ENCODE results near the gene SPOP. TPM values are rescaled to one million over a fixed set of nuclear protein-coding genes. Genes with fewer than 3 reads are reported as not detected.

The SPOP gene
- total RNA-seq, 1 experiment from 2014 or later = 200 TPM

DNA sequence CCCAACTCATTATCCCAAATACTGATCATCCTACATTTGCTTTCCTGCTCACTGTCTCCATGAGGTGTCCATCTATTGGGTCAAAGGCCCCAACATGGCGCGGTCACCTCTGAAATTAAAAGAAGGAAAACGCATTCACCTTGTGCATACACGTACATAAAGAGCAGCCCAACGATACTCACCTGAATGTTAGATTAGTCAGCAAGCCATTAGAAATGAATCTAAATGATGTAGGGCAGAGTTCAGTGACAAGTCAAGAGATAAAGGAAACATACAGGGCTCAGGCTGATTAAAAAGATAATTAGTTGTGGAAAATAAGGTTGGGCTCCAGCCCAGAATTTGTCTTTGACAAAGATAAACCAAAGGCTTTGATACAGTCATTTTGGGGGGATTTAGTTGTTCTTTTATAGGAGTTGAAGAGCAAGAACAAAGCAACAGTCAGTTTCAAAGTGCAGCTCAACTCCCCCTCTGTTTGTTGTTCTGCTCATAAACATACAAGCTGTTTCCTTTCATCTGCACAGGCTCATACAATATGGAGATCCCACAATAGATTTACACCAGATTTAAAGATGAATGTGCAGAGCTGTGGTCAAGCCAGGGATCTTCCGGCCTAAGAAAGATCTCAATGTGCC is 81.2 kb downstream of the SPOP start:
- in situ Hi-C loops (cut with HindIII; ENCODE audit: low sequenced_read_pairs) = no loop called here
- DNase-seq (ENCODE audit: low spot score) = no peak

DNA sequence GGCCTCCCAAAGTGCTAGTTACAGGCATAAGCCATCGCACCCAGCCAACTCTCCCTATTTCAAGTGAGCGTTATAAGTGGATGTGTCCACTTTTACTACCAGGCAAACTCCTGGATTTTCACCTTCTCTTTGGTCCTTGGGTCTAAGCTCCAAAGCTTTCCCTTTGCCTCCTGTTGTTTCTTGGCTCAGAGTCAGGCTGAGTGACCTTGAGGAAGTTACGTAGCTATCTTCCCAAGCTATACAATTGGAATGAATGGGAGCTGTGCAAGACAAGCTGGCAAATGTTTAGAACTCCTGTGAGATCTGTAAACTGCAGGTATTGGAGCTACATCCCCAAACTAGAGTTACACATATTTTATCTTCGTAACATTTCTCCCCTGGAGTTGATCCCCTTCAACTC is 81.9 kb downstream of the SPOP start:
- DNase-seq (ENCODE audit: low spot score) = no peak
- in situ Hi-C loops (cut with HindIII; ENCODE audit: low sequenced_read_pairs) = no loop called here

DNA sequence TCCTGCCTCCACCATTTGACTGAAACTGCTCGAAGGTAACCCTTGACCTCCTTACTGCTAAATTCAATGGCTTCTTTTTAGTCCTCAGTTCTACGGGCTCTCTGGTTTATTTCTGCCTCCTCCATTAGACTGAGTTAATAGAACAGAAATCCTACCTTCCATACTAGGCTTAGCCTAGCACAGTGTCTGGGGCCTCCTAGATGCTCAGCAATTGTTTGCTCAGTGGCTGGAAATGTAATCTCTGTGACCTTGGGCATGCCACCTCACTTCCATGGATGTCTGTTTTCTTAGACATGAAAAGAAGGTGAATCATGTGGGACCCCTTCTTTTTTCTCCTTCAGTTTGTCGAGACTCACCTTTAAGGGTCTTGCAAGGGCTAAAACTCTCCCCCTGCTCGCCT is 82.6 kb downstream of the SPOP start:
- in situ Hi-C loops (cut with HindIII; ENCODE audit: low sequenced_read_pairs) = no loop called here
- DNase-seq (ENCODE audit: low spot score) = no peak

DNA sequence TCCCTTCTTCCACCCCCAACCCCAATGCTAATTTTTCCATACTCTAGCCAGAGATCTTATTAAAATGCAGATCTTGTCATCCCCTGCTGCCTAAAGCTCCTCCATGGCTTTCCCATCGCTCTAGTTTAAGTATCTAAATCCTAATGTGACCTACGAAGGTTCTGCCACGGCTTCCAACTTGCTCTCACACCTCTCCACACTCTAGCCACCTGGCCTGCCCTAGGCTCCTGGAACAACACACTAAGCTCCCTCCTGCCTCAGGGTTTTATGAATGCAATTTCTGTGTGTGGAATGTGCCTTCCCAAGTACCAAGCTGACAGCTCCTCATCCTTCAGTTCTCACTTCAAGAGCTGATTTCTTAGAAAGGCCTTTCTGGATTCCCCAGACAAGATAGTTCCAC is 85.6 kb downstream of the SPOP start:
- in situ Hi-C loops (cut with HindIII; ENCODE audit: low sequenced_read_pairs) = no loop called here

DNA sequence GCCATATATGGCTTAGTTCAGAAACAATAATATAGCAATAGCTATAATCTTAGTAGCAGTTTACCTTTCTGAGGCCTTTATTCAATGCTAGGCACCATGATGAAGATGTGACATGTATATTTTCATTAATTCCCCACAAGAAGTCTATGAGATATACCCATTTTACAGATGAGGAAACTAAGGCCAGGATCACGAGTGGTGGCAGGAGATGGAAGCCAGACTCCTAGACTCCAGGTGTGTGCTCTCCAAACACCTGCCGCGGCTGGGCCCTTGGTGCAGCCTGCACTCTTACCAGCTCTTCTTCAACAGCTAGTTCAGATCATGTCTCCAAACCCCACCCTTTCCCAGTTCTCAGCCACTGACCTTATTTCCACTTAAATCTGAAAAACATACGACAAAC is 87.0 kb downstream of the SPOP start:
- in situ Hi-C loops (cut with HindIII; ENCODE audit: low sequenced_read_pairs) = no loop called here
- no peak for DNase-seq (ENCODE audit: low spot score)

More for the DNA sequence above, 85.6 kb downstream of the SPOP start:
- no peak for DNase-seq (ENCODE audit: low spot score)

DNA sequence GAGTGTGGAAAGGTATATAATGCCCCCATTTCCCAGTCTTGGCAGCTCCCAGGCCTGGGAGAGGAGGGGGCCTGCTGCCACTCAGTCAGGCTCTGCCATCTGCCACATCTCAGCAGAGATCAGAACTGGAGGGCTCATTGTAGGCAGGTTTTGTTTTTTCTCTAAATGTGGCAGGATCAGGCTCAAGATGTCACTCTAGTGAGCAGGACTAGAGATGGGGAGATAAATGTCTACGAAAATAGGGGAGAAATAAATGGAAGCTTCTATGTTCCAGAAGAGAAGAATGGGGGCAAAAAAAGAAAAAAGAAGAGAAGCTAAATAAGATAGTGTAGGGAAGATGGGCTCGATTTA is 88.3 kb downstream of the SPOP start:
- in situ Hi-C loops (cut with HindIII; ENCODE audit: low sequenced_read_pairs) = no loop called here
- DNase-seq (ENCODE audit: low spot score) = peak; percentile 88

DNA sequence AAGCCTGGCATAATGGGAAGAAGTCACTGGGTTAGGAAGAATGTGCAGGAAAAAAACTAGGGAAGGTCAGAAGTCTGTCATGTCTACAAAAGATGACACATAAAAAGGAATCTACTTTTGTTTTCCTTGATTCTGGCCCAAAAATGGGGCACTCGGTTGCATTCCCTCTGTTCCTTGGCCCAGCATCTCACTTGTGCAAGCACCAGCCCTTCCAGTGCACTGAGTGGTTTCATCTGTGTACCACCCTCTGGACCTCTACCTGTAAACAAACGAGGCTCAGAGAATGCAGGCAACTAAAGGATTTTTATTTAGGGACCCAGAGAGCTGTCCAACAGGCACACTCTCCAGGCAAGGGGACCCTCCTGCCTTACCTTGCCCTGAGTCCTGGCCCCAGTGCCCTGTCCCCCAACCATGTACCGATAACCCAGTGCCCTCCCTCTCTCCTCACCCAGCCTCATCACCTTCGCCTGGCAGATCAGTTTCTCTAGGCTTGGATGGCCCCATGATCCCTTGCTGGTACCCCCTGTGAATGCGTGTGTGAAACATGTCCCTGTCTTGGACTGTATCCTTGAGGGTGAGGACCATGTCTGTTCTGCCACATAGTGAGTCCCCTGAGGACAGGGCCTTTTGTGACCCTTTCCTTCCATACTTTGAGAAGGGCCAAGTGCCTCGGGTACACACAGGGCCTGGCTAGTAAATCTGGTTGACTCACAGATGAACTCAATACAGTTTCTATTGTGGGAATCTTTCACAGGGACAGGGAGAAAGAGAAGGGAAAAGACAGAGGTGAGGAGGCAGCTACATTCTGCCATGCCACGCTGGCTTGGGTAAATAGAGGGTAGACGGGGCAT is 88.9 kb downstream of the SPOP start:
- peak; percentile 55 for DNase-seq (ENCODE audit: low spot score)
- in situ Hi-C loops (cut with HindIII; ENCODE audit: low sequenced_read_pairs) = no loop called here

DNA sequence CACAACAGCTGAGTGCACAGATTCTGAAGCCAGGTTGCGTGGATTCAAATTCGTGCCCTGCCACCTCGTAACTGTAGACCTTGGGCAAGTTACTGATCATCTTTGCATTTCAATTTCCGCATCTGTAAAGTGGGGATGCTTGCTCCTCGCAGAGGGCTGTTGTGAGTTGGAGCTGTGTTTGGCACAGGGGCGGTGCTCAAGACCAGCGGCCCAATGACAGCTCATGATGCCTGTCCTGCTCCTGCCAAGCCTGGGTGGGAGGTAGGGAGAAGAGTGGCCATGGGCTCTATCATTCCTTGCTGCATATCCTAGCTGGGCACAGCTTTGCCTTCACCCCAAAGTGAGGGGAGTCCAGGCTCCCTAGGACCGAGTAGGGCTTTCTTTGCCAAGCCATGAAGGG is 89.6 kb downstream of the SPOP start:
- in situ Hi-C loops (cut with HindIII; ENCODE audit: low sequenced_read_pairs) = no loop called here
- DNase-seq (ENCODE audit: low spot score) = no peak

DNA sequence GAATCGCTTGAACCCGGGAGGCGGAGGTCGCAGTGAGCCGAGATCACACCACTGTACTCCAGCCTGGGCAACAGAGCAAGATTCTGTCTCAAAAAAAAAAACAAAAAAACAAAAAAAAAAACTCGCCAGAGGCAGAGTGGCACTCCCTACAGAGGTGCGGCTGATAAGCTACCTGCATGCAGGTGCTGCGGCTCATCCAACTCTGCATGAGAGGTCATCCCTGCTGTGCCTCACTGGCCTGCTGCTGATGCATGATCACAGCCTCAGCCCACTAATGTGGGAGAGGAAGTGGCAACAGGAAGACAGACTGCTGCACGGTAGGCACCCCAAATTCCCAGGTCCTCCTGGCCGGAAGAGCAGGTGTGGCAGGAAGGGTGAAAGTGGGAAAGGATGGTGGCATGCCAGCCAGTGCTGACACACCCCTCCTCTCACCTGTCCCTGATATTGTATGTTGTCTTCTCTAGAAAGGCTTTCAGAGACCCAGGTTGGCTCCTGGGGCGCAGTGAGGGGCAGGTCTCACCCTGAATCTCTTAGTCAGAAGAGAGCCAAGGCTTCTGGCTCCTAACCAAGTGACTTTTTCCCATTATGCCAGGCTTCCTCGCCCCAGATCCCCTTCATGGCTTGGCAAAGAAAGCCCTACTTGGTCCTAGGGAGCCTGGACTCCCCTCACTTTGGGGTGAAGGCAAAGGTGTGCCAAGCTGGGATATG is 90.4 kb downstream of the SPOP start:
- in situ Hi-C loops (cut with HindIII; ENCODE audit: low sequenced_read_pairs) = no loop called here
- no peak for DNase-seq (ENCODE audit: low spot score)

DNA sequence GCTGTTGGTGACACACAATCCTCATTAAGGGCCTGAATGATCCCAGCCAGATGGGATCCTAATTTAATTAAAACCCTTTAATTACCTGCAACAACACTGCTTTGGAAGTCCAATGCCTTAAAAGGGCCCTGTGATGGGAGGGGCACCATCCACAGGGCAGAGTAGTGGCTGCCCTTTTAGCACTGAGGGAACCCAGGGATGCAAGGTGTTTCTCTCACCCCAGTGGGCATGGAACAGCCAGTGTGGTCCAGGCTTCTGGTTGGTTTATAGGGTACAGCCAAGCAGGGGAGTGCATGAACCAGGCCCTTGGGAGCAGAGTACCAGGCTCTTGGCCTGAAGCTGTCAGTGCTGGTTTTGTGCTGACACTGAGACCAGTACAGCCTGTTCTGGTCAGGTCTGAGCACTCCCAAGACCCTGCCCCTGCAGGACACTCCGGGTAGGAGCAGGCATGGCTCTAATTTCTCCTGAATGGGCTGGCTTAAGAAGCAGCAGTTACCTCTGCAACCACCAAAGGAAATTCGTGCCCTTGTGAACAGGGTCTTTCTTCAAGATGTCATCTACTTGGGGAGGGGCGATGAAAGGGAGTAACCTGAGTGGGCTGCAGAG is 92.4 kb downstream of the SPOP start:
- DNase-seq (ENCODE audit: low spot score) = peak; percentile 41
- in situ Hi-C loops (cut with HindIII; ENCODE audit: low sequenced_read_pairs) = no loop called here

DNA sequence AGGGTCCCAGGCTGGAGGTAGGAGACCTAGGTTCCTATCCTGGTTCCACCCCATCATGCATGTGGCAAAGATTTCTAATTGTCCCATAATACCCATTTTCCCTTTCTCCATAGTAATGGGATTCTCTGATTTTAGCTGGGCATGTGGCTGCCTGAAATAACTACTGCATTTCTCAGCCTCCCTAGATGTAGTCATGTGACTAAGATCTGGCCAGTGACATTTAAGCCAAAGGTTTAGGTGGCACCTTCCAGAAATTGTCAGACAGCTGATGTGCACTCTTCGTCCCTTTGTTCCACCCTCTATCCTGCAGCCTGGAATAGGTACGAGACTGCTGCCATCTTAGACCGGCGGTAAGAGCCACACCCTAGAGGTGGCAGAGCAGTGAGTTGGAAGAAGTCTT is 94.0 kb downstream of the SPOP start:
- in situ Hi-C loops (cut with HindIII; ENCODE audit: low sequenced_read_pairs) = no loop called here

DNA sequence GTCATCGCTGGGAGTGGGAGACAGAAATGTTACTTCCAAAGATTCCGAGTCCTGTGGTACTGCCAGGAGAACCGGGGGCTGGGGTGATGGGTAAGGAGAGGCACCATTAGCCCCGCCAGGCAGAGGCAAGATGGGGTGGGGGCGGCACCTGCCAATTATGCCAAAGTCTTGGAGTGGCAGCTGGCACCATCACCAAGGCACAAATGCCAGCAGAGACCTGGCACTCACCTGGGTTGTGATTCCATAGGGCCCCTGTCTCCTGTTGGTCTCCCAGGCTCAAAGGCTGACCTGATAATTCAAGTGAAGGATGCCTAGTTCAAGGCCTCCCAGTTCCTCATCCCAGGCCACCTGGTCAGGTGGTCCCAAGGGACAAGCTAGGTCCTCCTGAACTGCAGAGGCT is 94.7 kb downstream of the SPOP start:
- peak; percentile 31 for DNase-seq (ENCODE audit: low spot score)
- in situ Hi-C loops (cut with HindIII; ENCODE audit: low sequenced_read_pairs) = no loop called here

More for the DNA sequence above, 94.0 kb downstream of the SPOP start:
- DNase-seq (ENCODE audit: low spot score) = peak; percentile 61

DNA sequence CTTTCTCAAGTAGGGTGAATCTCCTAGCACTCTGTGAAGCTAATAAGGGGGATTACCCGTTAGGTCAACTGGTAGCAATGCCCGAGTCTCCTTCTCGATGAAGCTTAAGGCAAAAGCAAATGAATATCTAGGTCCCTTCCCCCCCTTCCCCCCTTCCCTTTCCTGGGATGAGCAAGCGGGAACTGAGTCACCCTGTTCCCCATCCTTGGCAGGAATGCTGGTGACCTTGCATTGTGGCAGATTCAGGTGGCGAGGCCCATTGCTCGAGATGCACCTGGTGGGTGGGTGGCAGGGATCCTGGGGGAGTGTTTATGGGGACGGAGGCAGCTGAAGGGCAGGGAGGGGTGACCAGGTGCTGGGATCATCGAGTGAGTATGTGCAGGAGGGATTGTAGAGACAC is 95.1 kb downstream of the SPOP start:
- in situ Hi-C loops (cut with HindIII; ENCODE audit: low sequenced_read_pairs) = no loop called here
- peak; percentile 30 for DNase-seq (ENCODE audit: low spot score)

DNA sequence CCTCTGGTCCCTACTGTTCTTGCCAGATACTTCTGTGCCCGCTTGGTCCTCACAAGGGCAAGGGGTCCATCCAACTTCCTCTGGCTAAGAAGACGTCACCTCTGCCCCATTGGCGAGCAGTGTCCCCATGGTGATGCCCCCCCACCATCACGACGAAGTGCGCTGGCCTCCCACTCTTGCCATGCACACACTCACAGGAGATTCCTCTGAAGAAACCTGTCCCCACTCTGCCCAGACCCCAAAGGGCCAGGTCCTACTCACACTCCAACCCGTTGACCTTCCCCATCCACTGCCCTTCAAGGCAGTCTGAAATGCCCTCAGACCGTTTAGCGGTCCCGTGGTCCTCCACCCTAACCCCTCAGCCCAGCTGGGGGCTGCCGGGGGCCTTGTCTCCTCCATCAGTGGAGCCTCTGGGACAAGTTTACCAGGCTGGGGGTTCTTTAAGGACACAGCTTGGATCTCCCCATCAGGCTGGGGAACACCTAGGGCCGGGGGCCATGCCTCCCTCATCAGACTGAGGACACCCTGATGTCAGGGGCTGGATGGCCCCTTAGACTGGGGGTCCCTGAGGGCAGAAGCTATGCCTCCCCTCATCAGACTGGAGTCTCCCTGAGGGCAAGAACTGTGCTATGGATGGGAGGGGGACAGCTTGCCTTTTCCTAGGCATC is 95.7 kb downstream of the SPOP start:
- DNase-seq (ENCODE audit: low spot score) = no peak
- in situ Hi-C loops (cut with HindIII; ENCODE audit: low sequenced_read_pairs) = no loop called here

DNA sequence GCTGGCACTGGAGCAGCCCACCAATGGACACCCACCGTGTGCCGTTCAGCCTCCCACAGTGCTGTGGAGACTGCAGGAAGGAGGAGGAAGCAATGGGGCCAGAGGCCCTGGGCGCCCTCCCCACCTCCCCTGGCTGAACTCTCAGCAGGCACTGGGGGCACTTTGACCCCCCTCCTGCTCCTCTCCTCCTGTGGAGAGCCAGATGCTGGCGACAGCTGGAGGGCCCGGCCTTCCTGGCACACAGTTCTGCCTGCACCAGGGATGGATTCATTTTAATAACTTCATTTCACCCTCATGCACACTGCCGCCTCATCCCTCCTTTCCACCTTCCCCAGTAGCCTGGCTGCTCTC is 96.3 kb downstream of the SPOP start:
- no peak for DNase-seq (ENCODE audit: low spot score)
- in situ Hi-C loops (cut with HindIII; ENCODE audit: low sequenced_read_pairs) = no loop called here

DNA sequence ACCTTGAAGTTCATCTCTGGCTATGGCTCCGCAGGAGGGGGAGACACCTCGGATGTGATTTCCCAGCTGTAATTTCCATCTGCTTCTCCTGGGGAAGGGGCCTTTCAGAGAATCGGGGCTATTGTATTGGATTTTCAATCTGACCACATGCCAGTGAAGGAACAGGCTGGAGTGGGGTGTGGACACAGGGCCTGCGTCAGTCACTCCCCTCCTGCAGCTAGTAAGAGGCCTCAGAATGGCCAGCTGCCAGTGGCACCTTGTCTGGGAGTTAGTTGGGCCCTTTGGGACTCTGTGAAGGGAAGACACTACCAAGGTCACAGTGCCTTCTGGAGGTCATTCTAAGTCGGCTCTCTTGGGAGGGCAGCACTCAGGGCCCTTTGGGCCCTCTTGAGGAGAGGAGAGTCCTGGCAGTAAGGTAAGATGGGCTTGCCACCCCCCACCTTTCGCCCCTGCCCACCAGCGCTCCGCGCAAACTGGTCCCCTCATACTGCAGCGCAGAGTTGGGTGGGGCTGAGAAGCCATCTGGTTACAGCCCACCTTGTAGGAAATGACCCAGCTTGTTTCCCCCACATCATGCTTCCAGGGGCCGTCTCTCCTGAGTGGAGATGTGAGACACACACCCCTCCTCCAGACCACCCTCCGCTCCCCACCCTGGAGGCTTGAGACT is 96.8 kb downstream of the SPOP start:
- in situ Hi-C loops (cut with HindIII; ENCODE audit: low sequenced_read_pairs) = no loop called here
- peak; percentile 23 for DNase-seq (ENCODE audit: low spot score)

DNA sequence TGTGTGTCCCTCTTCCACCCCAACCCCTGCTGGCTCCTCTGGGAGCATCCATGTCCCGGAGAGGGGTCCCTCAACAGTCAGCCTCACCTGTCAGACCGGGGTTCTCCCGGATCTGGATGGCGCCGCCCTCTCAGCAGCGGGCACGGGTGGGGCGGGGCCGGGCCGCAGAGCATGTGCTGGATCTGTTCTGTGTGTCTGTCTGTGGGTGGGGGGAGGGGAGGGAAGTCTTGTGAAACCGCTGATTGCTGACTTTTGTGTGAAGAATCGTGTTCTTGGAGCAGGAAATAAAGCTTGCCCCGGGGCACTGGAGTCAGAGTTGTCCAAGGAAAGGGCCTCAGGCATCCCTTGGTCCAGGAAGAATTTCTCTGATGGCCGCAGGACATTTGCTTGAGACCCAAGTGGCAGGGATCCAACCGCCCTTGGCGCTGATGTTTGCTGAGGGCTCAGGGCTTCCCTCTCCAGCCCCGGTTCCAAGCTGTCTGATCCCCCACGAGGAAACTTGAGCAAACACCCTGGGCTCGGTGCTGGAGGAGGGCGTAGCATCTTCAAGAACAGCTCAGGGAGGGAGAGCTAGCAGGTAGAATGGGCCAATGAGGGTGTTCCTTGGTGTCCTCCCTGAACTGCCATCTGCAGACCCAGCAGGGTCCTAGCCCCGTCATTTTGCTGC is 97.7 kb downstream of the SPOP start:
- no peak for DNase-seq (ENCODE audit: low spot score)

DNA sequence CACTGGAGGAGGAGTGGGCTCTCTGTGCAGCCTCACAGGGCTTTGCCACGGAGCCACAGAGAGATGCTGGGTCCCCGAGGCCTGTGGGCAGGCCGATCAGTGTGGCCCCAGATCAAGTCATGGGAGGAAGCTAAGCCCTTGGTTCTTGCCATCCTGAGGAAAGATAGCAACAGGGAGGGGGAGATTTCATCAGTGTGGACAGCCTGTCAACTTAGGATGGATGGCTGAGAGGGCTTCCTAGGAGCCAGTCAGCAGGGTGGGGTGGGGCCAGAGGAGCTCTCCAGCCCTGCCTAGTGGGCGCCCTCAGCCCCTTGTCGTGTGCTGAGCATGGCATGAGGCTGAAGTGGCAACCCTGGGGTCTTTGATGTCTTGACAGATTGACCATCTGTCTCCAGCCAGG is 98.4 kb downstream of the SPOP start:
- DNase-seq (ENCODE audit: low spot score) = peak; percentile 26
- in situ Hi-C loops (cut with HindIII; ENCODE audit: low sequenced_read_pairs) = no loop called here

More for the DNA sequence above, 97.7 kb downstream of the SPOP start:
- in situ Hi-C loops (cut with HindIII; ENCODE audit: low sequenced_read_pairs) = no loop called here

Measured in G401 (cell line).